Astrocyte (in vitro differentiated cells and primary cell): ENCODE data around the gene PTPRK. TPM values are rescaled to one million over a fixed set of nuclear protein-coding genes. Genes with fewer than 3 reads are reported as not detected.

Experiments used
- DNase-seq: peaks from one replicate; pipeline ENCODE4 v3.0.0-alpha.2; 2010; ENCODE audit warnings: low read depth
- FAIRE-seq: peaks from 2 replicates; lab custom pipeline; 2011; peaks lifted over from hg19 to GRCh38; lab: Jason Lieb, UNC
- H2AFZ ChIP-seq: 2 replicates; pipeline ENCODE4 v1.6.0; 2012; ENCODE audit warnings: low read depth, low read length, inconsistent platforms
- H3K27ac ChIP-seq: 2 replicates; pipeline ENCODE4 v1.5.1; 2011; ENCODE audit warnings: low read depth, low read length, inconsistent platforms
- H3K27me3 ChIP-seq: 2 replicates; pipeline ENCODE4 v1.6.0; 2011; ENCODE audit warnings: low read length, inconsistent platforms; ENCODE audit not compliant: insufficient read depth
- H3K36me3 ChIP-seq: 2 replicates; pipeline ENCODE4 v1.5.1; 2011; ENCODE audit warnings: low read length, inconsistent platforms; ENCODE audit not compliant: insufficient read depth
- H3K4me1 ChIP-seq: 2 replicates; pipeline ENCODE4 v1.5.1; 2011; ENCODE audit warnings: low read length, inconsistent platforms; ENCODE audit not compliant: insufficient read depth
- H3K4me2 ChIP-seq: 2 replicates; pipeline ENCODE4 v1.6.0; 2012; ENCODE audit warnings: low read length, inconsistent platforms
- H3K4me3 ChIP-seq: 2 replicates; pipeline ENCODE4 v1.5.1; 2011; ENCODE audit warnings: low read depth, mild to moderate bottlenecking, low read length, inconsistent platforms; ENCODE audit not compliant: insufficient read depth
- H3K79me2 ChIP-seq: 2 replicates; pipeline ENCODE4 v1.6.0; 2012; ENCODE audit warnings: mild to moderate bottlenecking, low read length, inconsistent platforms; ENCODE audit not compliant: insufficient read depth
- H3K9ac ChIP-seq: 2 replicates; pipeline ENCODE4 v1.6.0; 2012; ENCODE audit warnings: mild to moderate bottlenecking, low read length, inconsistent platforms
- H3K9me3 ChIP-seq: 2 replicates; pipeline ENCODE4 v1.5.1; 2012; ENCODE audit warnings: low read depth, mild to moderate bottlenecking, low read length, inconsistent platforms; ENCODE audit not compliant: insufficient read depth
- H4K20me1 ChIP-seq: 2 replicates; pipeline ENCODE4 v1.6.0; 2012; ENCODE audit warnings: low read length, inconsistent platforms; ENCODE audit not compliant: insufficient read depth
- H3K27ac Mint-ChIP-seq: one replicate; pipeline ENCODE4 v1.8.0; 2021; ENCODE audit warnings: mild to moderate bottlenecking, mixed read lengths; ENCODE audit not compliant: unreplicated experiment
- H3K27me3 Mint-ChIP-seq: one replicate; pipeline ENCODE4 v1.8.0; 2021; ENCODE audit warnings: low read depth, mixed read lengths; ENCODE audit not compliant: unreplicated experiment
- H3K36me3 Mint-ChIP-seq: one replicate; pipeline ENCODE4 v1.8.0; 2021; ENCODE audit warnings: low read depth, mixed read lengths; ENCODE audit not compliant: unreplicated experiment
- H3K4me1 Mint-ChIP-seq: one replicate; pipeline ENCODE4 v1.8.0; 2021; ENCODE audit warnings: low read depth, mixed read lengths; ENCODE audit not compliant: unreplicated experiment
- H3K4me3 Mint-ChIP-seq: one replicate; pipeline ENCODE4 v1.8.0; 2021; ENCODE audit warnings: mild to moderate bottlenecking, moderate library complexity, mixed read lengths; ENCODE audit not compliant: unreplicated experiment
- H3K9me3 Mint-ChIP-seq: one replicate; pipeline ENCODE4 v1.8.0; 2021; ENCODE audit warnings: mild to moderate bottlenecking, mixed read lengths; ENCODE audit not compliant: unreplicated experiment
- EZH2 ChIP-seq: IDR thresholded peaks from 2 replicates; pipeline ENCODE4 v1.6.1; 2012; ENCODE audit warnings: mild to moderate bottlenecking, low read length, inconsistent platforms; ENCODE audit not compliant: insufficient read depth
- total RNA-seq: library from RNA; stranded (reverse); gene quantifications from 2 replicates; pipeline ENCODE4 v1.2.1, GENCODE V29; 2021
- TF ChIP-seq, protein P1 (sequence below): IDR thresholded peaks from 2 replicates; pipeline ENCODE4 v1.5.1; 2011; ENCODE audit warnings: low read depth, mild to moderate bottlenecking, inconsistent platforms, low read length, moderate library complexity; ENCODE audit not compliant: insufficient read depth

PTPRK gene
- total RNA-seq, 1 donor from 2014 or later = 159 TPM

DNA sequence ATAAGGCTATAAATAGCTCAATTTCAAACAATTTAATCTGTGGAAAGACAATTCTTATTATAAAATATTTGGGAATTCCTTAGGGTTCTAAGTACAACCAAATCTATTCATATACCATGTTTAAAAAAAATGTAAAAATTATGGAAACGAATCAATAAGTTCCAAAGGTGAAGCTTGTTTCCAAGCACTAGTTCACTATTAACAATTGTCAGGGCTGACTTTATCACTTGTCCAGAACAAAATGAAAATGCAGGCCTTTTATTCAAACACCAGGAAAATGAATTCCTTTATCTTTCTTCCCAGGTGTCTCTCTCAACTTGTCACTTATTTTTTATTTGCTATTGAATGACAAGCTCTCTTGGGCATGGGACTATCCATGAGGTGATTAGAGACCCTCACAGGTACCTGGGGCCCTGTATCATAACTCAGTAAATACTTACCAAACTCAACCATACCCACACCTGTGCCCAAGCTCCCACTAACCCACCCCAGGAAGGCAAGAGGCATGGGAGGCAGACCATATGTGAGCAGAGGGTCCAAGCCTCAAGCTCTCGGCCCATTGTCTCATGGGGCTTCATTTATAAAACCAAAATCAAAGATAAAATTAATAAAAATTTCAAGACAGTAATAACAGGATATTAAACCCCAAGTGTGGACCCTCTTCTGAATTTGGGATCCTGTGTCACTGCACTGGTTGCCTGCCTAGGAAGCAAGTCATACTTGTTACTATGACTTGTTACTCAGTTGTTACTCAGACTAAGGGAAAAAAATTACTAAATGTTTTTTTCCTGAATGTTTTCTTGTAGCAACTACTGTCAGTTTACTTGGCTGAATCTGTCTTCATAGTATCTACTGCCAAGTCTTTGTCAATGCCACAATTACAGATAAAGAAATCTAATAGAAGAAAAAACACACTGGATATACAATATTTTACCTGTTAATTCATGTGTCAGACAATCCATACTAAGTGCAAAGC, 54.7 kb downstream of the PTPRK start:
- Histone ChIP-seq H3K27me3 (no peaks in the 10 kb centered on the region), H3K4me1 (no peaks in the 10 kb centered on the region), H3K79me2 (peaks cover 87% of the 10 kb centered on the region), H2AFZ (no peak overlapping the region), H3K27ac (no peak overlapping the region), H3K36me3 (no peaks in the 10 kb centered on the region), H4K20me1 (peaks cover 60% of the 10 kb centered on the region), H3K9me3 (no peaks in the 10 kb centered on the region), H3K9ac (no peak overlapping the region), H3K4me2 (no peak overlapping the region), H3K4me3 (no peak overlapping the region)
- FAIRE-seq = no peak
- H3K36me3 Mint-ChIP-seq = no peaks in the 10 kb centered on the region
- H3K4me1 Mint-ChIP-seq = peaks cover 3% of the 10 kb centered on the region
- no peaks in the 10 kb centered on the region for H3K27me3 Mint-ChIP-seq
- no peak for DNase-seq
- H3K9me3 Mint-ChIP-seq = no peaks in the 10 kb centered on the region
- no peak overlapping the region for H3K27ac Mint-ChIP-seq
- TF ChIP-seq, protein P1, sequence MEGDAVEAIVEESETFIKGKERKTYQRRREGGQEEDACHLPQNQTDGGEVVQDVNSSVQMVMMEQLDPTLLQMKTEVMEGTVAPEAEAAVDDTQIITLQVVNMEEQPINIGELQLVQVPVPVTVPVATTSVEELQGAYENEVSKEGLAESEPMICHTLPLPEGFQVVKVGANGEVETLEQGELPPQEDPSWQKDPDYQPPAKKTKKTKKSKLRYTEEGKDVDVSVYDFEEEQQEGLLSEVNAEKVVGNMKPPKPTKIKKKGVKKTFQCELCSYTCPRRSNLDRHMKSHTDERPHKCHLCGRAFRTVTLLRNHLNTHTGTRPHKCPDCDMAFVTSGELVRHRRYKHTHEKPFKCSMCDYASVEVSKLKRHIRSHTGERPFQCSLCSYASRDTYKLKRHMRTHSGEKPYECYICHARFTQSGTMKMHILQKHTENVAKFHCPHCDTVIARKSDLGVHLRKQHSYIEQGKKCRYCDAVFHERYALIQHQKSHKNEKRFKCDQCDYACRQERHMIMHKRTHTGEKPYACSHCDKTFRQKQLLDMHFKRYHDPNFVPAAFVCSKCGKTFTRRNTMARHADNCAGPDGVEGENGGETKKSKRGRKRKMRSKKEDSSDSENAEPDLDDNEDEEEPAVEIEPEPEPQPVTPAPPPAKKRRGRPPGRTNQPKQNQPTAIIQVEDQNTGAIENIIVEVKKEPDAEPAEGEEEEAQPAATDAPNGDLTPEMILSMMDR = no peak
- no peak for TF ChIP-seq EZH2
- no peak overlapping the region for H3K4me3 Mint-ChIP-seq

DNA sequence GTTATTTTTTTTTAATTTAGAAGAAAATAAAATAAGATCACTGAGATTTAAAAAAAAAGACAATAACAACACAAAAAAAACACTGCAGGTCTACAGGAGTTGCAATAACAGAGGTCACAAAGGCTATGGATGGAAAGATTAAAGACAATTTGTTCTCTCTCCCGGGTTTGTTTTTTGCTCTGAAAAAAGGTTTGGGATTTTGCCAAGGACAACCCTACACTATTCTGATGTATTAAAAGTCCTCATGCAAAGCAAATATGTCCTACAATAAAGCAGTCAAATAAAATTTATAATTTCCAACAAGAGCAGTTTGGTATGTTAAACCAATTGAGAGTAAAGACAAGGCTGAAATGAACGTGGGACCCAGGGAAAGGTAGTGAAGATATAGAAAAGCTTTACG, 55.6 kb downstream of the PTPRK start:
- peaks cover 3% of the 10 kb centered on the region for H3K4me1 Mint-ChIP-seq
- DNase-seq (no peak), FAIRE-seq (no peak)
- Histone ChIP-seq H3K79me2 (peaks cover 89% of the 10 kb centered on the region), H2AFZ (no peak overlapping the region), H3K4me3 (no peak overlapping the region), H3K27me3 (no peaks in the 10 kb centered on the region), H3K9me3 (no peaks in the 10 kb centered on the region), H3K4me1 (no peaks in the 10 kb centered on the region), H3K36me3 (no peaks in the 10 kb centered on the region), H3K27ac (no peak overlapping the region), H3K4me2 (no peak overlapping the region), H3K9ac (no peak overlapping the region), H4K20me1 (peaks cover 67% of the 10 kb centered on the region)
- H3K4me3 Mint-ChIP-seq = no peak overlapping the region
- no peaks in the 10 kb centered on the region for H3K27me3 Mint-ChIP-seq
- TF ChIP-seq, protein P1 = no peak
- no peak for TF ChIP-seq EZH2
- peaks cover 1% of the 10 kb centered on the region for H3K36me3 Mint-ChIP-seq
- no peaks in the 10 kb centered on the region for H3K9me3 Mint-ChIP-seq
- H3K27ac Mint-ChIP-seq = no peak overlapping the region

DNA sequence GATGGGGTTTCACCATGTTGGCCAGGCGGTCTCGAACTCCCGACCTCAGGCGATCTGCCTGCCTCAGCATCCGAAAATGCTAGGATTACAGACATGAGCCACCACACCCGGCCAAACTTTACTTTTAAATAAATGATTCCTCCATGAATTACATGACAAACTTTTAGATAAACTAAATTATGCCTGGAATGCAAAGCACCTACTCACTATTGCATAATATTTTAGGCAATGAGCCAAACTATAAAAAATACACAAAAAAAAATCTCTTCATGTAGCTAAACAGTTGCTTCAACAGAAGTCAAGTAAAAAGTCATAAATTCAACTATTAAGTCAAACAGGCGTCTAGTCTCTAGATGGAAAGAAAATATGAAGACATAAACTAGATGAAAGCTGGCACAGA, 56.5 kb downstream of the PTPRK start:
- Histone ChIP-seq H3K4me3 (no peak overlapping the region), H3K9me3 (no peaks in the 10 kb centered on the region), H3K4me1 (no peaks in the 10 kb centered on the region), H2AFZ (no peak overlapping the region), H4K20me1 (peaks cover 70% of the 10 kb centered on the region), H3K4me2 (no peak overlapping the region), H3K36me3 (no peaks in the 10 kb centered on the region), H3K27ac (peak overlapping the region; percentile 35), H3K27me3 (no peaks in the 10 kb centered on the region), H3K79me2 (peaks cover 89% of the 10 kb centered on the region), H3K9ac (no peak overlapping the region)
- H3K36me3 Mint-ChIP-seq = peaks cover 3% of the 10 kb centered on the region
- no peak overlapping the region for H3K4me3 Mint-ChIP-seq
- H3K4me1 Mint-ChIP-seq = peaks cover 2% of the 10 kb centered on the region
- no peaks in the 10 kb centered on the region for H3K9me3 Mint-ChIP-seq
- FAIRE-seq = no peak
- TF ChIP-seq EZH2 = no peak
- TF ChIP-seq, protein P1 = no peak
- H3K27me3 Mint-ChIP-seq = no peaks in the 10 kb centered on the region
- H3K27ac Mint-ChIP-seq = no peak overlapping the region
- DNase-seq = peak; percentile 63
